Neural crest cell (in vitro differentiated cells): ENCODE data around the gene CLUH. TPM values are rescaled to one million over a fixed set of nuclear protein-coding genes. Genes with fewer than 3 reads are reported as not detected.
A peak's percentile ranks its signal among the peaks of the same experiment; 100 is the strongest.

Experiments used
- DNase-seq: peaks from one replicate; pipeline ENCODE4 v3.0.0; 2021; ENCODE audit warnings: low read depth, mixed read lengths, low spot score
- H3K27ac Mint-ChIP-seq: one replicate; pipeline ENCODE4 v1.8.0; 2021; ENCODE audit warnings: mild to moderate bottlenecking, mixed read lengths; ENCODE audit not compliant: unreplicated experiment
- H3K27me3 Mint-ChIP-seq: 2 replicates; pipeline ENCODE4 v1.8.0; 2021; ENCODE audit warnings: low read depth, mild to moderate bottlenecking, mixed read lengths
- H3K36me3 Mint-ChIP-seq: 2 replicates; pipeline ENCODE4 v1.8.0; 2021; ENCODE audit warnings: low read depth, mild to moderate bottlenecking, mixed read lengths
- H3K4me1 Mint-ChIP-seq: 2 replicates; pipeline ENCODE4 v1.8.0; 2021; ENCODE audit warnings: mixed read lengths
- H3K4me3 Mint-ChIP-seq: one replicate; pipeline ENCODE4 v1.8.0; 2021; ENCODE audit warnings: mild to moderate bottlenecking, mixed read lengths
- H3K9me3 Mint-ChIP-seq: 2 replicates; pipeline ENCODE4 v1.8.0; 2021; ENCODE audit warnings: mixed read lengths
- long read RNA-seq: library from polyadenylated mRNA; unstranded; transcript quantifications from one replicate; pipeline ENCODE4 v2.0.0, GENCODE V29; 2020
- total RNA-seq: library from RNA; stranded (reverse); gene quantifications from 2 replicates; pipeline ENCODE4 v1.2.1, GENCODE V29; 2021
- TF ChIP-seq, protein P1 (sequence below): fragments of 200-600 bp; sonication (generic); conservative IDR thresholded peaks from 2 replicates; pipeline ENCODE4 v1.5.0; 2021; ENCODE audit warnings: antibody characterized with exemption, mild to moderate bottlenecking

Gene CLUH, protein sequence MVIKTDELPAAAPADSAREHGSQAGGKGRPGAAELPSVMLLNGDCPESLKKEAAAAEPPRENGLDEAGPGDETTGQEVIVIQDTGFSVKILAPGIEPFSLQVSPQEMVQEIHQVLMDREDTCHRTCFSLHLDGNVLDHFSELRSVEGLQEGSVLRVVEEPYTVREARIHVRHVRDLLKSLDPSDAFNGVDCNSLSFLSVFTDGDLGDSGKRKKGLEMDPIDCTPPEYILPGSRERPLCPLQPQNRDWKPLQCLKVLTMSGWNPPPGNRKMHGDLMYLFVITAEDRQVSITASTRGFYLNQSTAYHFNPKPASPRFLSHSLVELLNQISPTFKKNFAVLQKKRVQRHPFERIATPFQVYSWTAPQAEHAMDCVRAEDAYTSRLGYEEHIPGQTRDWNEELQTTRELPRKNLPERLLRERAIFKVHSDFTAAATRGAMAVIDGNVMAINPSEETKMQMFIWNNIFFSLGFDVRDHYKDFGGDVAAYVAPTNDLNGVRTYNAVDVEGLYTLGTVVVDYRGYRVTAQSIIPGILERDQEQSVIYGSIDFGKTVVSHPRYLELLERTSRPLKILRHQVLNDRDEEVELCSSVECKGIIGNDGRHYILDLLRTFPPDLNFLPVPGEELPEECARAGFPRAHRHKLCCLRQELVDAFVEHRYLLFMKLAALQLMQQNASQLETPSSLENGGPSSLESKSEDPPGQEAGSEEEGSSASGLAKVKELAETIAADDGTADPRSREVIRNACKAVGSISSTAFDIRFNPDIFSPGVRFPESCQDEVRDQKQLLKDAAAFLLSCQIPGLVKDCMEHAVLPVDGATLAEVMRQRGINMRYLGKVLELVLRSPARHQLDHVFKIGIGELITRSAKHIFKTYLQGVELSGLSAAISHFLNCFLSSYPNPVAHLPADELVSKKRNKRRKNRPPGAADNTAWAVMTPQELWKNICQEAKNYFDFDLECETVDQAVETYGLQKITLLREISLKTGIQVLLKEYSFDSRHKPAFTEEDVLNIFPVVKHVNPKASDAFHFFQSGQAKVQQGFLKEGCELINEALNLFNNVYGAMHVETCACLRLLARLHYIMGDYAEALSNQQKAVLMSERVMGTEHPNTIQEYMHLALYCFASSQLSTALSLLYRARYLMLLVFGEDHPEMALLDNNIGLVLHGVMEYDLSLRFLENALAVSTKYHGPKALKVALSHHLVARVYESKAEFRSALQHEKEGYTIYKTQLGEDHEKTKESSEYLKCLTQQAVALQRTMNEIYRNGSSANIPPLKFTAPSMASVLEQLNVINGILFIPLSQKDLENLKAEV (N-terminal part only)
- total RNA-seq = 59.4 and 59.6 TPM in 2 replicates
- long read RNA-seq, partial matches to known transcripts = 0 of 1 reads
- long read RNA-seq, other reads (novel, unspliced or antisense) = 1 of 1 reads

DNA sequence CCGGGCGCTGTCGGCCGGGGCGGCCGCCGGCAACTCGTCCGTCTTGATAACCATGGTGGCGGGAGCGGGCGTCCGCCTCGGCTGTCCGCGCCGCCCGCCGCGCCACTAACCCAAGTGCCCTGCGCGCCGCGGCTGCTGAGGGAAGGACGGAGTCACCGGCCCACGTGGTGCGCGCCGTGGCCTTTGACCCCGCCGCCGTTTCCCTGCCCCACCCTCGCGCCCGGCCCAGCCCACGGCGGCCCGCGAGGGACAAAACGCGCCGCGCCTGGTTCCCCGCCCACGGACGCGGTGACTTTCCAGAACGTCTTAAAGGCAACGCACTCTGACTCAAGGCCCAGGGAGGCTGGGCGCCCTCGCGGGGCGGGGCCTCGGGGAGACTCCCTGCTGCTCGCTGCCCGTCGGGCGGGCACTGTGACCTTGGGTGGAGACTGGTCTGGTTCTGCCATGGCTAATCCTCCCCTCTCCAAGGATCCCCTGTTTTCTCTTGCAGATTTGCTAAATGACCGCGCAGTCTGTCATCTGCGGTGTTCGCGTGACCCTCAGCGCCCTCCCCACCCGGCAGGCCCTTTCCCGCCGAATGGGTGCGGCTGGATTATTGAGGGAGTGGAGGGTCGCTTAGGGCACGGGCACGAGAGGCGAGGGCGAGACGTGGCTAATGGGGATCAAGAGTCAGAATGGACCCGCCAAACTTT is at the start of gene CLUH:
TSS of gene CLUH (minus strand) at position 157 of the 692 bp plus-strand sequence. CDS start at position 54, 103 bp downstream.
- H3K36me3 Mint-ChIP-seq = no peaks in the 10 kb centered on the region
- no peaks in the 10 kb centered on the region for H3K9me3 Mint-ChIP-seq
- H3K4me1 Mint-ChIP-seq = peaks cover 30% of the 10 kb centered on the region
- DNase-seq = peak; percentile 84
- peak within 1 kb of the TSS; percentile 67 for H3K27ac Mint-ChIP-seq
- H3K27me3 Mint-ChIP-seq = no peaks in the 10 kb centered on the region
- TF ChIP-seq, protein P1, sequence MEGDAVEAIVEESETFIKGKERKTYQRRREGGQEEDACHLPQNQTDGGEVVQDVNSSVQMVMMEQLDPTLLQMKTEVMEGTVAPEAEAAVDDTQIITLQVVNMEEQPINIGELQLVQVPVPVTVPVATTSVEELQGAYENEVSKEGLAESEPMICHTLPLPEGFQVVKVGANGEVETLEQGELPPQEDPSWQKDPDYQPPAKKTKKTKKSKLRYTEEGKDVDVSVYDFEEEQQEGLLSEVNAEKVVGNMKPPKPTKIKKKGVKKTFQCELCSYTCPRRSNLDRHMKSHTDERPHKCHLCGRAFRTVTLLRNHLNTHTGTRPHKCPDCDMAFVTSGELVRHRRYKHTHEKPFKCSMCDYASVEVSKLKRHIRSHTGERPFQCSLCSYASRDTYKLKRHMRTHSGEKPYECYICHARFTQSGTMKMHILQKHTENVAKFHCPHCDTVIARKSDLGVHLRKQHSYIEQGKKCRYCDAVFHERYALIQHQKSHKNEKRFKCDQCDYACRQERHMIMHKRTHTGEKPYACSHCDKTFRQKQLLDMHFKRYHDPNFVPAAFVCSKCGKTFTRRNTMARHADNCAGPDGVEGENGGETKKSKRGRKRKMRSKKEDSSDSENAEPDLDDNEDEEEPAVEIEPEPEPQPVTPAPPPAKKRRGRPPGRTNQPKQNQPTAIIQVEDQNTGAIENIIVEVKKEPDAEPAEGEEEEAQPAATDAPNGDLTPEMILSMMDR = no peak
- peak within 1 kb of the TSS; percentile 91 for H3K4me3 Mint-ChIP-seq

DNA sequence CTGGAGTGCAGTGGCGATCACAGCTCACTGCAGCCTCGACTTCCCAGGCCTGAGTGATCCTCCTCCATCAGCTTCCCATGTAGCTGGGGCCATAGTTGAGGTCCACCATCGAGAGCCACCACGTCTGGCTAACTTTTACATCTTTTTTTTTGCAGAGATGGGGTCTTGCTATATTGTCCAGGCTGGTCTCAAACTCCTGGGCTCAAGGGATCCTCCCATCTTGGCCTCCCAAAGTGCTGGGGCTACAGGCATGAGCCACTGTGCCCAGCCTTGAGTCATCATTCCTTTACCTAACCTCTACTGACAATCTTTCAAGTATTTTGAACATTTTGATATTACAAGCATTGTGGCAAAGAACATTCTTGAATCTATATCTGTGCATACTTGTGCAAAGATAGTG is 47.3 kb upstream of the CLUH start:
- Mint-ChIP-seq H3K27ac (no peak overlapping the region), H3K9me3 (no peaks in the 10 kb centered on the region), H3K4me1 (peaks cover 3% of the 10 kb centered on the region), H3K4me3 (no peak overlapping the region), H3K36me3 (no peaks in the 10 kb centered on the region), H3K27me3 (peaks cover 81% of the 10 kb centered on the region)
- no peak for DNase-seq
- TF ChIP-seq, protein P1 = no peak

DNA sequence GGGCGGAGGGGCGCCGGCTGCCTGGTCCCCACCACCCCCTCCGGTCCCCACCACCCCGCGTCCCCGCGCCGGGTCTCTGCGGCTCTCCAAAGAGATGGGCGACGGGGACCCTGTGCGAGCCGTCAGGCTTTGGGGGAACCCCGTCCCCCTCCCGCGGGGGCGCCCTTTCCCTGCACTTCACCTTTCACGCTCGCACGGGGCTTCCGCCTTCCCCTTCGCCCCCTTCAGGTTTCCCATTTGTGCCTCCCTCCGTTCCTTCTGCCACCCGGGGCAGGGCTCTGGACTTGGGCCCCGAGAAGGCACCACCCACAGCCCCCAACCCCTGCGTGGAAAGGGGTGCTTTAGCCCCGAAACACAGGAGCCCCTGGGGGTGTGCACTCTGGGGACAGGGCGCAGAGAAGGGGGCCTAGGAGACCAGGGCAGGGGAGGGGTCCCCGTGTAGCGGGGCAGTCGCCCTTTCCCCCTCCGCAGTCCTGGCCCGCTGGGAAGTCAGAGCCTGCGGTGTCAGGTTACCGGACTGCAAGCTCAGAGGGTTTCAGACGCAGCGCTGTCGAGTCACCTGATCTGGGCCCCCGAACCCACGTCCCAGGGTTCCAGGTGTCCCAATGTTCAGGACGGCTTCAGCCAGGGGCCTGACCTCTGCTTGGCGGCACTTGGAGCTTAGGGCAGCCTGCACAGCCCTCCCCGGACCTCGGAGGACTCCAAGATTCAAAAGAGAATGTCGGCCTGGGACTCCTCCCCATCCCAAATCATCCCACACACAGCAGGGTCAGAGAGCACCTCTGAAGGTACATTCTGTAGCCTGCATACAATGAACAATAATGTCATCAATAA is 44.5 kb upstream of the CLUH start:
- H3K9me3 Mint-ChIP-seq = no peaks in the 10 kb centered on the region
- H3K4me1 Mint-ChIP-seq = peaks cover 3% of the 10 kb centered on the region
- H3K27me3 Mint-ChIP-seq = peaks cover 88% of the 10 kb centered on the region
- no peaks in the 10 kb centered on the region for H3K36me3 Mint-ChIP-seq
- DNase-seq = no peak
- H3K27ac Mint-ChIP-seq = no peak overlapping the region
- no peak overlapping the region for H3K4me3 Mint-ChIP-seq
- TF ChIP-seq, protein P1 = no peak

DNA sequence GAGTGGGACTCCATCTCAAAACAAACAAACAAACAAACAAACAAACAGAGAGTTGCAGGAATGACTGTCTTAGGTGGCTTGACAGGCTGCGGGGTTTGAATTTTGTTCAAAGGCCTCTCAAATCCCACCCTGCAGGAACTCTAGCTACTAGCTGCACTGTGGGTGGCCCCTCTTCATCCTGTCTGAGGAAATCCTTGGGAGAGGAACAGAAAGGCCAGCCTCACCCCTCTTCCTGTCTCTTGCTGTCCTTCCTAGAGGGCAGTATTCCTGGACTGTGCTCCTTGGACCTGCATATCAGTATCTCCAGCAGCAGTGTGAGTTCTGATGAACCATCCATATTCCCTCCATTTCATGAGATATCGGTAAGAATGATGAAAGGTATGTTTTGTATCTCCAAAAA is 39.9 kb upstream of the CLUH start:
- Mint-ChIP-seq H3K36me3 (no peaks in the 10 kb centered on the region), H3K9me3 (no peaks in the 10 kb centered on the region), H3K4me1 (peaks cover 2% of the 10 kb centered on the region), H3K27ac (no peak overlapping the region), H3K4me3 (no peak overlapping the region), H3K27me3 (peaks cover 85% of the 10 kb centered on the region)
- TF ChIP-seq, protein P1 = no peak
- no peak for DNase-seq
